NCI-H2196 (cell line): Measurements from ENCODE around the gene ACTR1A.
A peak's percentile ranks its signal among the peaks of the same experiment; 100 is the strongest.

Source experiments
- DNase-seq: peaks from one replicate; lab custom pipeline; 2025; ENCODE audit not compliant: unreplicated experiment; lab: John Stamatoyannopoulos, UW

ACTR1A gene

DNA sequence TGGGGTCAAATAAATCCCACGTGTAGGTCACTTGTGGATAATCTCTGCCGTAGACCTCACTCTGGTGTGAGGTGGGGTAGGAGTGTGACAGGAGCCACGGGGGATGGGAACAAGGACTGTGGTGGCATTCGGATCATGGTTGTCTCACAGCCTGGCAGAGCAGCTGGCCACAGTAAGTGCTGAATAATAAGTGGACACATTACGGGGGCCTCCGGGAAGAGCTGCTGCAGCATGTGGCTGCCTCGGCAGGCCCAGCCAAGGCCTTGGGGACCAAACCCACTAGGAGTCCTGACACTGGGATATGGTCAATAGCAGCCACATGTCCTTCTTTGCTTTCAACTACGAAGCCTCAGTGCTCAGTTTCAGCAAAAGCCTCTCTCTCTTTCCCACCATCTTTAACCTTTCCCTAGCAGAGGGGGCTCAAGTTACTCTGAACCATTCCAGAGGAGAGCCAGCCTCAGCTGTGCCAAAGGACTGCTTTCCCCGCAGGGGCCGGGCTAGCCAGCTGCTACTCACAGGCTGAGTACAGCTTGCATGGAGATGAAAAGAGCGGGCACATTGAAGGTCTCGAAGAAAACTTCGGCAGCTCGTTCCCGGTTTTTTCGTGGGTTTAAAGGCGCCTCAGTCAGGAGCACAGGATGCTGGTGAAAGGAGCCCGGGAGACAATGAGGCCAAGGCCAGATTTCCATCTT is 17.3 kb downstream of the ACTR1A start:
- DNase-seq = no peak

DNA sequence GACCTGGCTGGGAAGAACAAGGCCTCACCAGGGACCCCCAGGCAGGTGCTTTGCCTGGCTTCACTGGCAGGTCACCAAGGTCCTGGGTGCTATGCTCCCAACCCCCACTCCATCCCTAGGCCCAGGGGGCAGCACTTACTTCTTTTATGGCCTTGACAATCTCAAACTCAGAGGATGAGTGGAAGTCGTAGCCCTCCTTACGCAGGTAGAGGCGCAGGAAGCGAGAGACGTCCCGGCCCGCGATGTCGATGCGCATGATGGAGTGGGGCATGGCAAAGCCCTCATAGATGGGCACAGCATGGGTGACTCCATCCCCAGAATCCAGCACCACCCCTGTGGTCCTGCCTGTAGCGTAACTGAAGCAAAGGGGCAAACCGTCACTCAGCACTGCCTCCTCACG is 18.5 kb downstream of the ACTR1A start:
- DNase-seq = no peak

GRCh38 chr10:102480396-102480795 is 22.1 kb downstream of the ACTR1A start:
- no peak for DNase-seq

- DNase-seq = no peak
These were observed 22.9 kb downstream of the ACTR1A start for GRCh38 chr10:102479651-102480050.

DNA sequence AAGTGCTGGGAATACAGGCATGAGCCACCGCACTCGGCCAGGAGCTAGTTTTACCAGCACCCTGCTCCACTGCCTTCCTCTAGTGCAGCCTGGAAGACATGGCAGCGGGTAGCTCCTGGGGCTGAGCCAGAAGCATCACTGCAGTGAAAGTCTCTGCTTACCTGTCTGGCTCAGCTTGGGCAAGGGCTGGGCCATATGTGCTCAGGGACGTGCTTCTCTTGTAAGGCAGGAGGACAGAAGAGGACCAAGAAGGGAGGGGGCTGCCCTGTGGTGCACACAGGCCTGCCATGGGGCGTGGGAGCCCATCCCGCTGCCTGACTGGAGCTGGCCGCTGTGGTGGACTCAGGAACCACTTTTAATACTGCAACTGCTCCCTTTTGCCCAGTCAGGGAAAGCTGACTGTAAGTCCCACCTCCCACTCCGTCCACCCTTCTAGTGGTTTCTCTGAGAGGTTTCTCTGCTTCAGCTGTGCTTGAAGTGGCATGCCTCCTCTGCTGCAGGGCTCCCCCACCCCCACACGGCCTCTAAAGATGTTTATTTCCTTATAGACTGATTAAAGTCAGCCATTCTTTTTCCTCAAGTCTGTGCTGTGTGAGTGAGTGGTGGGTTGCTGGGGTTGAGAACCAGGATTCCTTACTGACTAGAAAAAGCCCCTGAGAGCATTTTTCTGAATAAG is 25.9 kb downstream of the ACTR1A start:
- no peak for DNase-seq

DNA sequence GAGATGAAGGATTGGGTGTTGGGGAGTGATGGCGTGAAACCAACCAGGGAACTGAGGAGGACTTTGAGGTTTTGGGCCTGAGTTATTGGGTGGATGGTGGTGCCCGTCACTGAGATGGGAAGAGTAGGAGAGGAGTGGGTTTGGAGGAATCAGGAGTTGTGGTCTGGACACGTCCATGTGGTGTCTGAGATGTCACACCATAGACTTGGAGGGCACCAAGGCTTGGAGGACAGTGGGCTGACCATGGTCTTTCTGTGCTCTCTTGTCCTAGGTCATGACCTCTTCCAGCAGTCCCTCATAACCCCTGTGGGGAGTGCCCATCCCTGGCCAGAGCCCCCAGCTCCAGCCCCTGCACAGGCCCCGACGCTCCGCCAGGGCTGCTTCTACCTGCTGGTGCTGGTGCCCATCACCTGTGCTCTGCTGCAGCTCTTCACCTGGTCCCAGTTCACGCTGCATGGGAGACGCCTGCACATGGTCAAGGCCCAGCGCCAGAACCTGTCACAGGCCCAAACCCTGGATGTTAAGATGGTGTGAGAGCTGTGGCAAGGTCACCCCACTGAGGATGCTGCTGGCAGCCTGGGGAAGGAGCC is 27.0 kb downstream of the ACTR1A start:
- no peak for DNase-seq

DNA sequence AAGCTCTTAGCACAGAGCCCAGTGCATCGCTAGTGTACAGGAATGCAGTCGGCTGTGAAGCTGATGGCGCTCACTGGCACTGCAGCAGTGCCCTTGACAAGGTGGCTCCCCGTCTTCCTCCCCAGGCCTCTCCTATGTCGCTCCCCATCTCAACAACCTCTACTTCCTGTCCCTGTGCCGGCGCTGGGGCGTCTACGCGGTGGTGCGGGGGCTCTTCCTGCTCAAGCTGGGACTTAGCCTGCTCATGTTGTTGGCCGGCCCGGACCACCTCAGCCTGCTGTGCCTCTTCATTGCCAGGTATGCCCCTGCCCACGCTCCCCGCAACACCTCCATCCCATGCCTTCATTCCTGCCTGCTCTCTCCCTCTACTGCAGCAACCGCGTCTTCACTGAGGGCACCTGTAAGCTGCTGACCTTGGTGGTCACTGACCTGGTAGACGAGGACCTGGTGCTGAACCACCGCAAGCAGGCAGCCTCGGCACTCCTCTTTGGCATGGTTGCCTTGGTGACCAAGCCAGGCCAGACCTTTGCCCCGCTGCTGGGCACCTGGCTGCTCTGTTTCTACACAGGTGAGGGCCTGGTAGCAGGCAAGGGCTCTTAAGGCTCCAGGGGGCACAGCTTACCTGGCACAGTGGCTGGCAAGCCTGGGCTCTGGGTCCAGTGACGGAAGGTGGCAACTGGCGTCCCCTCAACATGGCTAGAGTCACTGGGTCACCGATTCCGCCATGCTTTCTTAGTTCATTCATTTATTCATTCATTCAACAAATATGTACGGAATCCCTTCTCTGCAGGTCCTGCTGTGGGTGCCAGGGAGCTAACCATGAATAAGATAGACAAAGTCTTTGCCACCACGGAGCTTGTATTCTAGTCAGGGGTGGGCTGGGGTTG is 28.8 kb downstream of the ACTR1A start:
- DNase-seq = no peak

- no peak for DNase-seq
These were observed 31.6 kb downstream of the ACTR1A start for GRCh38 chr10:102470579-102471546.

- no peak for DNase-seq
These were observed 33.8 kb downstream of the ACTR1A start for GRCh38 chr10:102468683-102469082.

GRCh38 chr10:102467971-102468438 is 34.5 kb downstream of the ACTR1A start:
- DNase-seq = no peak

DNA sequence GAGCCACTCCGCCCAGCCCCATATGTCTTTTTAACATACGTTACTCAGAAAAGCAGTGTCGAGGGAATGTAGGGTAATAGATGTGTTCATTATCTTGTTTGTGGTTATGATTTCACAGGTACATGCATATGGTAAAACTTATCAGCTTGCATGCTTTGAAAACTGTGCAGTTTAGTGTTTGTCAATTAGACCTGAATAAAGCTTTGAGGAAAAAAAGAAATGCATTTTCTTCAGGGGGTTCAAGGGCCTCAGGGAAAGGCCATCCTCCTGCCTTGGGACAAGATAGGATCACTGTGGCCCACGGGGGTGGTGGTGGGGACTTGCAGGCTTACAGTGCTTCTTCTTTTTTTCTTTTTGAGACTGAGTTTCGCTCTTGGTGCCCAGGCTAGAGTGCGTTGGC is 35.2 kb downstream of the ACTR1A start:
- DNase-seq = no peak

- DNase-seq = no peak
These were observed 37.0 kb downstream of the ACTR1A start for GRCh38 chr10:102465466-102465865.

- DNase-seq = no peak
These were observed 38.5 kb downstream of the ACTR1A start for GRCh38 chr10:102463983-102464382.

GRCh38 chr10:102462512-102463054 is 39.9 kb downstream of the ACTR1A start:
- no peak for DNase-seq

DNA sequence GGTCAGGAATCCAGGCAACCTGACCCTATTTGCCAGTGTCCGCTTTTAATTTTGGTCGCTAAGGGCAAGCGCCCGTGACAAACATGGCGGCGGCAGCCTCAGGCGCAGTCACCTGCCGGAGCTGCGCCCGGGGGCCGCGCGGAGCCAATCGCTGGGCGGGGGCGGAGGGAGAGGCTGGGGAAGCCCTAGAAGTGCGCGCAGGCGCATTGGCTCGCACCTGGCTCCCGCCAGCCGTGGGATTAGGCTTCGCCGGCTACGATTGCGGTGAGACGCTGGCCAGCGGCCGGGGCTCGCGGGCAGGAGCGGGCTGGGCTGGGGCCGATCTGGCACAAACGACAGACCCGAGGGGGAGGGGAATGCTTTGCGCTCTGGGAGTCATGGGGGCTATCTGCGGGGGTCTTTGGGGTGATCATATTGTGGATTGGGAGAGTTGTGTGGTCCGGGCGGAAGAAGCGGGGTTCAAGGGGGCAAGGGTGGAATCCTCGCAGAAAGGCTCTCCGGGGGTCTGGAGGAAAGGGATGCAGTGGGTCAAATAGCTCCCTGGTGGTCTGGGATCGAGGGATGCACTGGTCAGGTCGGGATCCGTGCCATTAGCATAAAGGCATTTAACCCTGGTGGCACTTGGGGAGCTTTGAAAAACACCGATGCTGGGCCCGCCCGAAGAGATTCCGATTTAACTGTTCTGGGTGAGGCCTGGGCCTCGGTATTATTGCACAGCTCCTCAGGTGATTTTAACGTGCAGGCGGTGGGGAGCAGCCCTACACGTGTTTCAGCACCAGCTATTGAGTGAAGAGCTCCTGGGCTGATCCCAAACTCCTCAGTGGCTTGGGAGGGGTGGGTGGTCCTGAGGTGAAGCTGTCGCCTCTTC is 41.1 kb downstream of the ACTR1A start:
- DNase-seq = peak; percentile 87

DNA sequence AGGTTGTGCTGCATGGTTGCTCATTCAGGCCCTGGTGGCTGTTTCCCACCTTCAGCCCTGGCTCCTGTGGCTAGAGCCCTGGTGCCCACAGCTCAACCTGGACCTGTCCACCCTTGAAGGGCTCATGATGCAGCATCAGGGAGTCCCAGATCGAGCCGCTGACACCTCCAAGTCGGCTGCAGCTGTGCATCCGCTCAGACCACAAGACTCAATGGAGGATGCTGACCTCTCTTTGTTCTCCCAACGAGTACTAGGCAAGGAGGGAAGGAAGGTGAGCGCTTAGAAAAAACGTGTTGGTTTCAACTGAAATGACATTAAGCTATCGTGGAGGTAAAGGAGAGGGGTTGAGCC is 41.7 kb downstream of the ACTR1A start:
- no peak for DNase-seq

DNA sequence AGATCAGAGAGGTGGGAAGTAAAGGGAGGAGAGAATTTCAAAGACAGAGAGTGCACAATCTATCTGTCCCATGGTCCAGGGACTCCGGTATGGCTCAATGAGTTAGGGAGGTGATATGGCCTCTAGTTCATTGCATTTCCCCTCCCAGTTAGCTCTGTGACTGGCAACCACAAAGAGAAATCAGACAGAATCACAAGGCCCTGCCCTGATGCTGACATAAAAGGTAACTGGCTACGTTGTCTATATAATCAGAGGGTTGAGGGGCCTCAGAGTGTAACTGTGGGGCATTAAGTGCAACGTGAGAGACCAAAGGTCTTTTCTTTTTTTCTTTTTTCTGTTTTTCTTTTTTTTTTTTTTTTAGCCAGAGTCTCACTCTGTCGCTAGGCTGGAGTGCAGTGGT is 43.9 kb downstream of the ACTR1A start:
- DNase-seq = no peak

DNA sequence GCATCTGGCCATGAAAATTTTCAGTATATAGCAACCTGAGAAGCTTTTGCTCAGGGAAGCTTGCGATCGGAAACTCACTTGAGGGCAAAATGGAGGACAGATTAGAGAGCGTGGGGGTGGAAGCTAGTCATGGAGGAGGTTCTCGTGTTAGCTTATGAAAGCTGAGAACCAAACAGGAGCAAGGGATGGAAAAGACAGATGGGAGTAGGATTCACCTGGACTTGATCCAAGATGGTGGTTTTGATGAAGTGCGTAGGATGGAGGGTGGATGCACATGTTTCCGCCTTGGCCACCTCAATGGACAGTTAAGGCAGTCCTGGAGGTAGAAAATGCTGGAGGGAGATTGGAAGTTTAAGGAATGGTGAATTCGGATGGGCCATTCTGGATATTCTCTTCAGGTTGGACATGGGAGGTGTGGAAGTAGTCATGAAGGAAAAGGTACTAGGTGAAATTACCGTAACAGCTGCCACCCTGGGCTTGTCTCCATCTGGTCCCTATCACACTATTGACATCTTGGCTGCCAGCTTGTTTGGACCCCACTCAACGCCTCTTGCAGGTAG is 44.8 kb downstream of the ACTR1A start:
- no peak for DNase-seq
